Uterus (tissue), 4 donors: ENCODE measurements around the gene PAOX. TPM values are rescaled to one million over a fixed set of nuclear protein-coding genes. Genes with fewer than 3 reads are reported as not detected.

ENCODE experiments used
- DNase-seq, 2 donors: peaks; one replicate each; pipeline ENCODE4 v3.0.0-alpha.2; 2019 to 2020
- H3K27ac ChIP-seq, 2 donors: fragments of 200-600 bp; sonication (generic); 1 replicate in 1 of 2; 2 replicates in 1 of 2; pipeline ENCODE4 v1.5.1; 2016 to 2018
- H3K27me3 ChIP-seq, 2 donors: fragments of 200-600 bp; sonication (generic); one replicate each; pipeline ENCODE4 v1.5.1; 2018 to 2019; ENCODE audit warnings: control low read depth in 1 of 2
- H3K36me3 ChIP-seq, 2 donors: fragments of 200-600 bp; sonication (generic); one replicate each; pipeline ENCODE4 v1.5.1; 2019; ENCODE audit warnings: control low read depth in 1 of 2
- H3K4me1 ChIP-seq, 2 donors: fragments of 200-600 bp; sonication (generic); one replicate each; pipeline ENCODE4 v1.5.1; 2018 to 2019; ENCODE audit warnings: control low read depth in 1 of 2
- H3K4me3 ChIP-seq, 2 donors: fragments of 200-600 bp; sonication (generic); 1 replicate in 1 of 2; 2 replicates in 1 of 2; pipeline ENCODE4 v1.5.1; 2018 to 2019; ENCODE audit warnings: mild to moderate bottlenecking in 1 of 2
- H3K9me3 ChIP-seq, 2 donors: fragments of 200-600 bp; sonication (generic); one replicate each; pipeline ENCODE4 v1.5.1; 2019; ENCODE audit warnings: control low read depth in 1 of 2
- POLR2A ChIP-seq, 2 donors: fragments of 450-650 bp; IDR thresholded peaks; one replicate each; pipeline ENCODE4 v1.6.1; 2016; ENCODE audit warnings: antibody characterized with exemption in 2 of 2, mild to moderate bottlenecking in 1 of 2, moderate library complexity in 1 of 2
- intact Hi-C: fragments of 100-400 bp; cut with DNase I; formaldehyde crosslinking; loops from one replicate; pipeline ENCODE4 v1.15.1; 2023; ENCODE audit warnings: low total_unique reads
- total RNA-seq, 4 donors: library from RNA; depleted of rRNA in 3 of 4; stranded (reverse); fragments of >200 nt in 3 of 4; gene quantifications; one replicate each; pipeline versions ENCODE4 v1.1.0 to v1.2.4, GENCODE V29; 2014 to 2023
- TF ChIP-seq, protein P1 (sequence below), 4 experiments: fragments of 200-600 bp in 2 of 4; fragments of 450-650 bp in 2 of 4; sonication (generic) in 2 of 4; IDR thresholded peaks; one replicate each; pipeline ENCODE4 v1.5.1; 2016 to 2019; ENCODE audit warnings: antibody characterized with exemption in 4 of 4, mild to moderate bottlenecking in 2 of 4, moderate library complexity in 1 of 4
- donor health status: DM: yes; HTN: yes; CAD: no.

Gene PAOX
- total RNA-seq, result 1 to 10 TPM; 2.0 to 9.3 (median 6.7) TPM

DNA sequence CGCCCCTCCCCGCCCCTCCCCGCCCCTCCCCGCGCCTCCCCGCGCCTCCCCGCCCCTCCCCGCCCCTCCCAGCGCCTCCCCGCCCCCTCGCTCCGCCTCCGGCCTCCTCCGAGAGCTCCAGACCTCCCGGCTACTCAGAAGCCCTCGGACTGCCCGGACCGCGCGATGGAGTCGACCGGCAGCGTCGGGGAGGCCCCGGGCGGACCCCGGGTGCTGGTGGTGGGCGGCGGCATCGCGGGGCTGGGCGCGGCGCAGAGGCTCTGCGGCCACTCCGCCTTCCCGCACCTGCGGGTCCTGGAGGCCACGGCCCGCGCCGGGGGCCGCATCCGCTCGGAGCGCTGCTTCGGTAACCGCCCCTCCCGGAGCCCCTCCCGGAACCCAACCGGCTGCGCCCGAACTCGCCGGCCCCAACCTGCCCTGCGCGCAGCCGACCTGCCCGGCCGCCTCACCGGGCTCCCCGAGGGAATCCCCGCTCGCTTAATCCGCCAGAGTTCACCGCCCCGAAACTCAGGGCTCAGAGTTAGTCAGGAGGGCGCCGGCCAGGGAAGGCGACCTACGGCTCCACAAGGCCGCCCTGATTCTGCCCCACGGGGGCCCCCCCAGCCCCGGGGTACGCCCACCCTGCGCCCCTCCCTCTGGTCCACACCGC lies at the start of gene PAOX:
TSS of gene PAOX (plus strand) at position 111 of the 649 bp plus-strand sequence. CDS start at position 166, 55 bp downstream.
- intact Hi-C loops, result no loop called here
- peak; percentile 73 to 79 for DNase-seq
- Histone ChIP-seq H3K36me3 (no peaks in the 10 kb centered on the region), H3K27ac (peak within 1 kb of the TSS; percentile 76 to 89), H3K4me1 (peaks cover 0 to 4% of the 10 kb centered on the region in 2 donors), H3K4me3 (peak within 1 kb of the TSS; percentile 82 to 90), H3K27me3 (no peaks in the 10 kb centered on the region), H3K9me3 (no peaks in the 10 kb centered on the region)
- TF ChIP-seq, protein P1, sequence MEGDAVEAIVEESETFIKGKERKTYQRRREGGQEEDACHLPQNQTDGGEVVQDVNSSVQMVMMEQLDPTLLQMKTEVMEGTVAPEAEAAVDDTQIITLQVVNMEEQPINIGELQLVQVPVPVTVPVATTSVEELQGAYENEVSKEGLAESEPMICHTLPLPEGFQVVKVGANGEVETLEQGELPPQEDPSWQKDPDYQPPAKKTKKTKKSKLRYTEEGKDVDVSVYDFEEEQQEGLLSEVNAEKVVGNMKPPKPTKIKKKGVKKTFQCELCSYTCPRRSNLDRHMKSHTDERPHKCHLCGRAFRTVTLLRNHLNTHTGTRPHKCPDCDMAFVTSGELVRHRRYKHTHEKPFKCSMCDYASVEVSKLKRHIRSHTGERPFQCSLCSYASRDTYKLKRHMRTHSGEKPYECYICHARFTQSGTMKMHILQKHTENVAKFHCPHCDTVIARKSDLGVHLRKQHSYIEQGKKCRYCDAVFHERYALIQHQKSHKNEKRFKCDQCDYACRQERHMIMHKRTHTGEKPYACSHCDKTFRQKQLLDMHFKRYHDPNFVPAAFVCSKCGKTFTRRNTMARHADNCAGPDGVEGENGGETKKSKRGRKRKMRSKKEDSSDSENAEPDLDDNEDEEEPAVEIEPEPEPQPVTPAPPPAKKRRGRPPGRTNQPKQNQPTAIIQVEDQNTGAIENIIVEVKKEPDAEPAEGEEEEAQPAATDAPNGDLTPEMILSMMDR (IDR thresholded peaks at IDR 0.05), result no peak
- TF ChIP-seq POLR2A (IDR thresholded peaks at IDR 0.05), result peak in 1 of 2 donors; percentile 48

DNA sequence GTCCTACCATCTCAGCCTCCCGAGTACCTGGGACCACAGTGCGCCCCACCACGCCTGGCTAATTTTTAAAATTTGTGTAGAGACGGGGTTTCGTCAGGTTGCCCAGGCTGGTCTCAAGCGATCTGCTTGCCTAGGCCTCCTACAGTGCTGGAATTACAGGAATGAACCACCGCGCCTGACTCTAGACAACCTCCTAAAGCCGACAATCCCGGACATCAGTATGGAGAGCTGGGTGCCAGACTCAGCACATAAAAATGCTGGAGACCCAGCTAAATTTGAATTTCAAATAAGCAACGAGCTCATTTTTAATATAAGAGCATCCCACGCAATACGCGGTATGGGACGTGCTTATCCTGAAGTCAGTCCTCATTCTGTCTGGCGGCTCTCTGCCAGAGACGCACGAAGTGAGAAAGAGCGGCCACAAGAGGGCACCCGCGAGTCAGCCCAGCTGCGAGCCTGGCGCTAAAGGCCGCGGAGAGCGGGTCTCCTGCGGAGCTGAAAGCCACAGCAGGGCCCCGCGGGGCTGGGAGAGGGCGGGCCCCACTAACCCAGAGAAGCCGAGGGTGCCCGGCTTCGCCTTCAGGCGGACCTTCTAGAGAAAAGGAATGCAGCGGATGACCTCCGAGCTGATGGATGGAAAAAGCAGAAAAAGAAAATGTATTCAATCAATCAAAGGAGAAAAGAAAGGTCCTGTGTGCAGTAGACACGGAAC lies 49.4 kb upstream of the PAOX start:
- DNase-seq, result peak; percentile 79 to 82
- peaks cover 21 to 34% of the 10 kb centered on the region in 2 donors for H3K27me3 ChIP-seq
- no peaks in the 10 kb centered on the region for H3K36me3 ChIP-seq
- TF ChIP-seq, protein P1 (IDR thresholded peaks at IDR 0.05), result peak; percentile 80 to 94 (median 82)
- TF ChIP-seq POLR2A (IDR thresholded peaks at IDR 0.05), result no peak
- H3K4me3 ChIP-seq, result peak overlapping the region in 1 of 2 donors; percentile 17
- H3K4me1 ChIP-seq, result peaks cover 0 to 4% of the 10 kb centered on the region in 2 donors
- H3K9me3 ChIP-seq, result no peaks in the 10 kb centered on the region
- H3K27ac ChIP-seq, result no peak overlapping the region
- intact Hi-C loops, result no loop called here

DNA sequence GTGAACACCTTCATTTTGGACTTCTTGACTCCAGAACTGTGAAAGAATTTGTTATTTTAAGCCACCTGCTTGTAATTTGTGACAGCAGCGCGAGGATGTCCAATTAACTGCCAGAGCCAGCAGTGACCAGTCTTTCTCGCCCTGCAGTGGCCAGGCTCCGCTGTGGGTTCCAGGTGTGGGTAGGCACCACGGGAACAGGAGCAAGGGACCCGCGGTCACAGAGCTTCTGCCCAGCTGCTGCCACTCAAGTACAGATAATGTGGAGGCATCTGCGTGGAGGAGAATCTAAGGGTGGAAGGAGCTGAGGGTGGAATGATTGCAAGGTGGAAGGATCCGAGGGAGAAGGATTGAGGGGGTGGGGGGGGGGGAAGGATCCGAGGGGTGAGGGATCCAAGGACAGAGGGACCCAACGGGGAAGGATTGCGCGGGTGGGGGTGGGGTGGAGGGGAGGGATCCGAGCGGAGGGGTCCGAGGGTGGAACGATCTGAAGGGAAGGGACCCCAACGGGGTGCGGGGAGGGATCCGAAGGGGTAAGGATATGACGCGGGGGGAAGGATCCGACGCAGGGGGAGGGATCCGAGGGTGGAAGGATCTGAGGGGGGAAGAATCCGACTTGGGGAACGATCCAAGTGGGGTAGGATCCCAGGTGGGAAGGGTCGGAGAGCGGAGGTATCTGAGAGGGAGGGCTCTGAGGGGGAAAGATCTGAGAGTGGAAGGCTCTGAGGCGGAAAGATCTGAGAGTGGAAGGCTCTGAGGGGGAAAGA lies 45.9 kb upstream of the PAOX start:
- Histone ChIP-seq H3K4me3 (no peak overlapping the region), H3K27ac (no peak overlapping the region), H3K36me3 (no peaks in the 10 kb centered on the region), H3K27me3 (peaks cover 35 to 44% of the 10 kb centered on the region in 2 donors), H3K9me3 (no peaks in the 10 kb centered on the region), H3K4me1 (peaks cover 0 to 25% of the 10 kb centered on the region in 2 donors)
- TF ChIP-seq, protein P1 (IDR thresholded peaks at IDR 0.05), result no peak
- TF ChIP-seq POLR2A (IDR thresholded peaks at IDR 0.05), result no peak
- intact Hi-C loops, result no loop called here
- no peak for DNase-seq

DNA sequence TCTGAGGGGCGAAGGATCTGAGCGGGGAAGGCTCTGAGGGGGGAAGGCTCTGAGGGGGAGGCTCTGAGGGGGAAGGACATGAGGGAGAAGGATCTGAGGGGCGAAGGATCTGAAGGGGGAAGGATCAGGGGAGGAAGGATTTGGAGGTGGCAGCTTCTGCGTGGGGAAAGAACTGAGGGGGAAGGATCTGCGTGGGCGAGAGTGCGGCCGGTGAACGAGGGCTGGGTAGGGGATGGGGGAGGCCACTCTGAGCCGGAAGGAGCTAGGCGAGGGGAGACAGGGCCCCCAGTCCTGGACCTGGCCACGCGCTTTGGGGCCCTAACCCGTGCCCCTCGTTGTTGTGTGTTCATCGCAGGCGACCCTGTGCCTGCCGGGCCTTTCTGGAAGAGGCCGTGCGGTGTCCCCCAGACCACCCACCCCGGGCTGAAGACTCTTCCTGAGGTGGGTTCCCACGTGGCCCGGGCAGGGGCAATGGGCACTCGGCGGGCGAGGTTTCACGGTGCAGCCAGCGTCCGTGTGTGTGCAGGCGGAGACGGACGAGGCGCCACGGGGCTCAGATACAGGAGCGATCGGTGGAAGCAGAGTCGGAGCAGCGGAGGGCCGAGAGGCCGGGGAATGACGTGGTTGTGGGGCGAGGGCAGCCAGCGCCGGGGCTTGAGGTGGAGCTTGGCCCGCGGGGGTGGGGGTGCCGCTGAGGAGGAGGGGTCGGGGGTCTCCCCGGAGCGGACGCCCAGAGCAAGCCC lies 44.4 kb upstream of the PAOX start:
- no peak overlapping the region for H3K27ac ChIP-seq
- DNase-seq, result no peak
- no peak for TF ChIP-seq POLR2A (IDR thresholded peaks at IDR 0.05)
- TF ChIP-seq, protein P1 (IDR thresholded peaks at IDR 0.05), result no peak
- no peaks in the 10 kb centered on the region for H3K9me3 ChIP-seq
- no peaks in the 10 kb centered on the region for H3K36me3 ChIP-seq
- H3K4me3 ChIP-seq, result peak overlapping the region; percentile 15 to 22
- intact Hi-C loops, result no loop called here
- H3K4me1 ChIP-seq, result peaks cover 0 to 25% of the 10 kb centered on the region in 2 donors
- H3K27me3 ChIP-seq, result peaks cover 42 to 45% of the 10 kb centered on the region in 2 donors
